ENCODE measurements around the gene TAS2R9.

GRCh38 chr12:10783252-10783651, 26.7 kb downstream of the TAS2R9 start:
- TF ChIP-seq CTCF (IDR thresholded peaks at IDR 0.05 in 8 of 11, conservative IDR thresholded peaks at IDR 0.05 in 3 of 11) (no peak), POLR2A (IDR thresholded peaks at IDR 0.05) (no peak)
